Upper lobe of left lung (tissue), 6 donors: ENCODE results near the gene KCP. TPM values are rescaled to one million over a fixed set of nuclear protein-coding genes. Genes with fewer than 3 reads are reported as not detected.

Experiments
- ATAC-seq, 2 donors: fragments of 200-7000 bp; cut with Tn5 transposase; one replicate each; pipeline ENCODE4 v1.9.1; 2022; ENCODE audit warnings: mild to moderate bottlenecking in 2 of 2, moderate library complexity in 2 of 2; ENCODE audit not compliant: low FRiP score in 2 of 2
- DNase-seq, 2 donors: peaks; one replicate each; pipeline ENCODE4 v3.0.0-alpha.2; 2019 to 2020
- H3K27ac ChIP-seq, 4 donors: fragments of 200-600 bp; sonication (generic); one replicate each; pipeline ENCODE4 v1.5.1; 2016 to 2019
- H3K27me3 ChIP-seq, 4 donors: fragments of 200-600 bp; sonication (generic); one replicate each; pipeline ENCODE4 v1.5.1; 2017 to 2019
- H3K36me3 ChIP-seq, 4 donors: fragments of 200-600 bp; sonication (generic); one replicate each; pipeline ENCODE4 v1.5.1; 2016 to 2019
- H3K4me1 ChIP-seq, 4 donors: fragments of 200-600 bp; sonication (generic); one replicate each; pipeline ENCODE4 v1.5.1; 2018 to 2019
- H3K4me3 ChIP-seq, 4 donors: fragments of 200-600 bp; sonication (generic); one replicate each; pipeline ENCODE4 v1.5.1; 2017 to 2019; ENCODE audit warnings: mild to moderate bottlenecking in 2 of 4, moderate library complexity in 1 of 4
- H3K9me3 ChIP-seq, 4 donors: fragments of 200-600 bp; sonication (generic); one replicate each; pipeline ENCODE4 v1.5.1; 2018 to 2019
- EP300 ChIP-seq, 4 donors: sonication (generic); formaldehyde crosslinking; IDR thresholded peaks; one replicate each; pipeline ENCODE4 v1.5.1; 2017; ENCODE audit warnings: antibody characterized with exemption in 4 of 4, control low read depth in 2 of 4
- POLR2A ChIP-seq, 4 donors: fragments of 450-650 bp; IDR thresholded peaks; one replicate each; pipeline ENCODE4 v1.5.1; 2016 to 2017; ENCODE audit warnings: antibody characterized with exemption in 4 of 4, mild to moderate bottlenecking in 2 of 4
- POLR2AphosphoS5 ChIP-seq, 2 donors: sonication (generic); formaldehyde crosslinking; IDR thresholded peaks; one replicate each; pipeline ENCODE4 v1.5.1; 2017; ENCODE audit warnings: antibody characterized with exemption in 2 of 2
- WGBS, 2 donors: methylation state at CpG; one replicate each; pipeline ENCODE4 v1.1.5; 2017 to 2018; 5-methylcytosine and 5-hydroxymethylcytosine counted together
- total RNA-seq, 6 donors: library from RNA; depleted of rRNA in 4 of 6; stranded (reverse); fragments of >200 nt in 4 of 6; gene quantifications; one replicate each; pipeline versions ENCODE4 v1.1.0 to v1.2.1, GENCODE V29; 2016 to 2021
- TF ChIP-seq, protein P1 (sequence below), 6 experiments: fragments of 450-650 bp in 4 of 6; fragments of 200-600 bp in 2 of 6; sonication (generic) in 2 of 6; IDR thresholded peaks; one replicate each; pipeline ENCODE4 v1.5.1; 2016 to 2019; ENCODE audit warnings: antibody characterized with exemption in 6 of 6
- donor health status: DM: no; HTN: no; CAD: no; lungs with moderate emphysema.
- donor health status: DM: no; HTN: yes; CAD: no; lungs with severe emphysema.

The KCP gene
- total RNA-seq, 6 donors from 2014 or later = 0.15 to 2.1 (median 1.1) TPM; not detected in 1

DNA sequence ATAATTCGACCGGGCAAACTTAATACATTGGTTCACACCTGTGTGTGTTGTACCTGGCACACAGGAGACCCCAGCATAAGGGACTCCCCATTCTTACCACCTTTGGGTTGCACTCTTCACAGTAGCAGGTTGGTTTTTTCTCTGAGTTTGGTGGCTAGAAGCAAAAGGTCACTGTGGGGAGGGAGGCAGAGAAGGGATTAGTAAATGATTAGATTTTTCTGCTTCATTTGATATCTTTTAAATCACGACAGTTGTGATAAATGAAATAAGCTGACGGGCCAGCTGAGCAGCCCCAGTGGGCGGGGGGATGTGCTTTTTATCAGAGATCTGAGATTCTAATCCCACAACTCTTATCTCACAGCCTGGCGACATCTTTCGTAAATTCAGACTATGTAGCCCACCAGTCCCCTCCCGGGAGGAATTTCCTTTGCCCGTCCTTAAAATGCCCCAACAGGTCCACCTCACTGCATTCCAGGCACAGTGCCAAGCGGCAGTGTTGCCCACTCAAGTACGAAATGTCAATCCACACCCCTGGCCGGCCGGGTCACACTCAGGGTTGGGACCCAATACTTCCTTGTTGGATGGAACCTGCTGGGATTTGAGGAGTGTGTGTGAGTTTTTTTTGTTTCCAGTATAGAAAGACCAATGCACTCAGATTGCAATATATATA, 10.5 kb upstream of the KCP start:
- Histone ChIP-seq H3K4me3 (no peak overlapping the region), H3K4me1 (peaks cover 0 to 11% (median 1%) of the 10 kb centered on the region in 4 donors), H3K36me3 (no peaks in the 10 kb centered on the region), H3K27ac (no peak overlapping the region), H3K27me3 (peaks cover 0 to 8% (median 3%) of the 10 kb centered on the region in 4 donors), H3K9me3 (no peaks in the 10 kb centered on the region)
- DNase-seq = peak in 1 of 2 donors; percentile 53
- no peak for ATAC-seq
- TF ChIP-seq, protein P1, sequence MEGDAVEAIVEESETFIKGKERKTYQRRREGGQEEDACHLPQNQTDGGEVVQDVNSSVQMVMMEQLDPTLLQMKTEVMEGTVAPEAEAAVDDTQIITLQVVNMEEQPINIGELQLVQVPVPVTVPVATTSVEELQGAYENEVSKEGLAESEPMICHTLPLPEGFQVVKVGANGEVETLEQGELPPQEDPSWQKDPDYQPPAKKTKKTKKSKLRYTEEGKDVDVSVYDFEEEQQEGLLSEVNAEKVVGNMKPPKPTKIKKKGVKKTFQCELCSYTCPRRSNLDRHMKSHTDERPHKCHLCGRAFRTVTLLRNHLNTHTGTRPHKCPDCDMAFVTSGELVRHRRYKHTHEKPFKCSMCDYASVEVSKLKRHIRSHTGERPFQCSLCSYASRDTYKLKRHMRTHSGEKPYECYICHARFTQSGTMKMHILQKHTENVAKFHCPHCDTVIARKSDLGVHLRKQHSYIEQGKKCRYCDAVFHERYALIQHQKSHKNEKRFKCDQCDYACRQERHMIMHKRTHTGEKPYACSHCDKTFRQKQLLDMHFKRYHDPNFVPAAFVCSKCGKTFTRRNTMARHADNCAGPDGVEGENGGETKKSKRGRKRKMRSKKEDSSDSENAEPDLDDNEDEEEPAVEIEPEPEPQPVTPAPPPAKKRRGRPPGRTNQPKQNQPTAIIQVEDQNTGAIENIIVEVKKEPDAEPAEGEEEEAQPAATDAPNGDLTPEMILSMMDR (IDR thresholded peaks at IDR 0.05) = no peak
- TF ChIP-seq EP300 (IDR thresholded peaks at IDR 0.05) = no peak
- TF ChIP-seq POLR2AphosphoS5 (IDR thresholded peaks at IDR 0.05) = no peak
- no peak for TF ChIP-seq POLR2A (IDR thresholded peaks at IDR 0.05)
- WGBS, 2 donors = 48 to 49% methylated on average over 13 of the region's 13 CpGs

DNA sequence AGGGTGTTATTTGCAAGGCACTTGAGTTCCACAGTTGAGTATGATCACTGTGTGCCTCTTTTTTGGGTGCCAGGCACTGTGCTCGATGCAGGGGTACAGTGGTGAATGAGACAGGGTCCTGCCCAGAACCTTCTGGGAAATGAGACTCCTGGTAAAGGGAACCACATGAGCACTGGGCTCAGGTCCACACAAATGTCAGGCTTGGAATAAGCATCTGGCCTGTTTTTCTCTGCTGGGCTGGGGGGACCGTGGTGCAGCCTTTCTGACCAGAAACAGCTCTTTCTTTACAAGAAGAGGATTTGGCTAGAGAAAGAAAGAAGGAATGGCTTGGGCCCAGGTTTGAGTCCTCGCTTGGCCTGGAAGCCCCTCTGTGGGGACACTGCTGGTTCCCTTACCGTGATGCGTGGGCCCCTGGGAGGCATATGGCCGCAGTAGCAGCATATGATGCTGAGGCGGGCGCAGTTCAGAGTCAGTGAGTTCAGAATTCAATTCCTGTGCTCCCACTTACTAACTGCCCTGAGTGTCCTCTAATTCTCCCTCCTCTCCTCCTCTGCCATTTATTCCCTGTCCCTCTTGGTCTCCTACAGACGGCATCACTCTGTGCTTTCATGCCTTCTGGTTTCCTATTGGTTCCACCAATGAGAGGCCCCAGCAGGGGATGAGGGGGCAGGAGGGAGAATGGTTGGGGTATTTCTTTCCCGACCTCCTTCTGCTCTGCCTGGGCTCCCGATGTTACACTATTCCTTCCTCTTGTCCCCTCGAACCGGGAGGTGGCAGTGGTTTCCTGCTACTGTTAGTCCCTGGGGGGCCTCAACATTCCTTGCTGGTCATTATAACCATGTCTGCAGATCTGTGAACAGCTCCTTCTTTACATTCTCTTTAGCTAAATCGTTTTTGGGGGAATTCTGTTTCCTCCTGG, 9.6 kb upstream of the KCP start:
- TF ChIP-seq POLR2AphosphoS5 (IDR thresholded peaks at IDR 0.05) = no peak
- TF ChIP-seq POLR2A (IDR thresholded peaks at IDR 0.05) = no peak
- TF ChIP-seq, protein P1 (IDR thresholded peaks at IDR 0.05) = no peak
- TF ChIP-seq EP300 (IDR thresholded peaks at IDR 0.05) = no peak
- WGBS, 2 donors = 61 to 70% methylated on average over 13 to 14 of the region's 14 CpGs
- Histone ChIP-seq H3K4me1 (peaks cover 4 to 20% (median 9%) of the 10 kb centered on the region in 4 donors), H3K27ac (no peak overlapping the region), H3K4me3 (no peak overlapping the region), H3K27me3 (peaks cover 0 to 17% (median 8%) of the 10 kb centered on the region in 4 donors), H3K36me3 (no peaks in the 10 kb centered on the region), H3K9me3 (no peaks in the 10 kb centered on the region)
- DNase-seq = peak in 1 of 2 donors; percentile 20
- no peak for ATAC-seq

DNA sequence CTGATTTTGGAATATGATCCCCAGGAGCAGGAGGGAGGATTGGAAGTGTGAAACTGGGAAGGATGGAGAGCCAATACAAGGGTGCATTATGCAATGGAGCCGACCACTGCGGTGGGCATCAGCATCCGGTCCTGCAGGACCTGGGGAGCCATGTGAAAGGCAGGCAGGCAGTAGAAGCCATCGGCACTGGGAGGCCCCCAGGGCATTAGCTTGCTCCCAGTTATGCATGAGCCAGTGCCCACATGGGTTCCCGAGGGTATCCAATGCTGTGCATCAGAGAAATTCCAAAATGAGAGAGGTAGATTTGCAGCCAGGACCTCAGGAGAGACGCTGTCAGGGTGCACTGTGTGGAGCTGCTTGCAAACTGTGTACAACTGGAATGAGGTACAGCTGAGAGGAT, 8.7 kb upstream of the KCP start:
- Histone ChIP-seq H3K4me1 (peaks cover 8 to 24% (median 15%) of the 10 kb centered on the region in 4 donors), H3K4me3 (no peak overlapping the region), H3K27ac (no peak overlapping the region), H3K27me3 (peaks cover 0 to 26% (median 13%) of the 10 kb centered on the region in 4 donors), H3K9me3 (no peaks in the 10 kb centered on the region), H3K36me3 (no peaks in the 10 kb centered on the region)
- ATAC-seq (no peak), DNase-seq (peak in 1 of 2 donors; percentile 10)
- no peak for TF ChIP-seq POLR2AphosphoS5 (IDR thresholded peaks at IDR 0.05)
- TF ChIP-seq, protein P1 (IDR thresholded peaks at IDR 0.05) = no peak
- no peak for TF ChIP-seq EP300 (IDR thresholded peaks at IDR 0.05)
- TF ChIP-seq POLR2A (IDR thresholded peaks at IDR 0.05) = no peak
- WGBS, 2 donors = 81% methylated on average over 6 of the region's 6 CpGs

DNA sequence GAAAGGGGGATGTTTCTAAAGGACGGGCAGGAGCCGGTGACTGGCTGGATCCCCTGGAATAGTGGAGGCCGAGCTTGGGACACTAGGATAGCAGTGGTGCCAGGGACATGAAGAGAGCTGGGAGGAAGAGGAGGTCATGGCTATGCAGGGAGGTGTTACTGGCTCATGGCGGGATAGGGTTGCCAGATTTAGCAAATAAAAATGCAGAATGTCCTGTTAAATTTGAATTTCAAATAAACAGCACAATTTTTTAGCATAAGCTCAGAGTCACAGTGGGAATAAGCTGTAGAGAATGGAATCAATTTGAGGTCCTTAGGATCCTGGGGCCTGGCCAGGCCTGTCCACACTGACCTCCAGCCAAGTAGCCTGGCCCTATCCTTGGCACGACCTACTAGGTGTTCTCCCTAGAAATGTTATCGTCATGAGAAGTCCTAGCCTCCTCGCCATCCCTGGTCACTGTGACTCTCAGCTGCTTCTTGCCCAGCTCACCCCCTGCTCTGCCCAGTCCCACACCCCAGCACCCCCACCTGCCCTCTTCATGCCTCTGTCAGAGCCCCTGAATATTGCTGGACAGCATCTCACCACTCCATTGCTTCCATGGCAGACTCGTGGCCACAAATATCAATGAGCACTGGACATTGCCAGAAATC, 7.6 kb upstream of the KCP start:
- TF ChIP-seq POLR2A (IDR thresholded peaks at IDR 0.05) (no peak), POLR2AphosphoS5 (IDR thresholded peaks at IDR 0.05) (no peak)
- 83 to 87% methylated on average over 8 of the region's 8 CpGs for whole genome bisulfite sequencing, 2 donors
- no peaks in the 10 kb centered on the region for H3K36me3 ChIP-seq
- H3K4me1 ChIP-seq = peaks cover 8 to 24% (median 15%) of the 10 kb centered on the region in 4 donors
- ATAC-seq = no peak
- no peaks in the 10 kb centered on the region for H3K9me3 ChIP-seq
- peak in 1 of 2 donors; percentile 15 for DNase-seq
- no peak overlapping the region for H3K4me3 ChIP-seq
- peaks cover 0 to 31% (median 15%) of the 10 kb centered on the region in 4 donors for H3K27me3 ChIP-seq
- H3K27ac ChIP-seq = no peak overlapping the region

DNA sequence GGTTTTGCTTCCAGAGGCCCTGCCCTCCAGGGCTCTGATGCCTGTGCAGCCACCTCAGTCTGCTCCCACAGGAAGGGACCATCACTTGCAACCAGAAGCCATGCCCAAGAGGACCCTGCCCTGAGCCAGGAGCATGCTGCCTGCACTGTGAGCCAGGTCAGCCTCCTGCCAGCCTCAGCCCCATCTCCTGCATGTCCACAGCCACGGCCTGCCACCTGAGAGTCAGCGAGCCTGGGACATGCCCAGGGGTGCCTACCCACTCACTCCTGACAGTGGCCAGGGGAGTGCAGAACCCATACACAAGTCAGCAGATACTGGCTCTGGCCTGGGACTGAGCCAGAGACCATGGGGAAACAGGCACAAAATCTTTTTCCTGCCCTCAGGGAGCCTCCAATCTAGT, 6.6 kb upstream of the KCP start:
- TF ChIP-seq EP300 (IDR thresholded peaks at IDR 0.05) (no peak), POLR2A (IDR thresholded peaks at IDR 0.05) (no peak), POLR2AphosphoS5 (IDR thresholded peaks at IDR 0.05) (no peak)
- TF ChIP-seq, protein P1 (IDR thresholded peaks at IDR 0.05) = no peak
- peak in 1 of 2 donors; percentile 8 for DNase-seq
- H3K9me3 ChIP-seq = no peaks in the 10 kb centered on the region
- H3K27ac ChIP-seq = no peak overlapping the region
- no peak overlapping the region for H3K4me3 ChIP-seq
- peaks cover 0 to 31% (median 15%) of the 10 kb centered on the region in 4 donors for H3K27me3 ChIP-seq
- peaks cover 8 to 24% (median 15%) of the 10 kb centered on the region in 4 donors for H3K4me1 ChIP-seq
- ATAC-seq = no peak
- H3K36me3 ChIP-seq = no peaks in the 10 kb centered on the region
- 100% methylated on average over 2 of the region's 2 CpGs; no CpG with 5 or more reads in 1 of the 2 donors for WGBS, 2 donors
